Neuronal stem cell (in vitro differentiated cells): ENCODE data around the gene C11orf86.

Experiments
- DNase-seq: peaks from one replicate; pipeline ENCODE4 v3.0.0-alpha.2; 2013; ENCODE audit warnings: low spot score
- H2AFZ ChIP-seq: one replicate; pipeline ENCODE4 v1.6.1; 2013; ENCODE audit warnings: mild to moderate bottlenecking, low read length, inconsistent platforms
- H2AK5ac ChIP-seq: 2 replicates; pipeline ENCODE4 v1.6.1; 2013; ENCODE audit warnings: low read depth, mild to moderate bottlenecking, inconsistent platforms, low read length, moderate library complexity, mixed read lengths
- H2BK120ac ChIP-seq: 2 replicates; pipeline ENCODE4 v1.6.1; 2013; ENCODE audit warnings: low read depth, mild to moderate bottlenecking, inconsistent platforms, low read length, moderate library complexity, mixed read lengths
- H2BK12ac ChIP-seq: one replicate; pipeline ENCODE4 v1.6.1; 2013; ENCODE audit warnings: low read length, inconsistent platforms
- H2BK15ac ChIP-seq: 2 replicates; pipeline ENCODE4 v1.6.1; 2013; ENCODE audit warnings: mild to moderate bottlenecking, low read length, inconsistent platforms, mixed read lengths
- H2BK5ac ChIP-seq: one replicate; pipeline ENCODE4 v1.6.1; 2013; ENCODE audit warnings: inconsistent platforms, mild to moderate bottlenecking, low read length, moderate library complexity
- H3K14ac ChIP-seq: one replicate; pipeline ENCODE4 v1.6.1; 2013; ENCODE audit warnings: low read length, inconsistent platforms
- H3K18ac ChIP-seq: 2 replicates; pipeline ENCODE4 v1.6.1; 2013; ENCODE audit warnings: low read length, inconsistent platforms
- H3K23ac ChIP-seq: 2 replicates; pipeline ENCODE4 v1.6.1; 2013; ENCODE audit warnings: low read depth, mild to moderate bottlenecking, mixed read lengths, low read length, inconsistent platforms; ENCODE audit not compliant: poor library complexity
- H3K27ac ChIP-seq: replicated peaks from 3 replicates; pipeline ENCODE4 v1.5.1; 2013; ENCODE audit warnings: low read length, inconsistent platforms
- H3K27me3 ChIP-seq, 3 experiments: 2 replicates each; pipeline ENCODE4 v1.6.1; 2013; ENCODE audit warnings: low read length in 3 of 3, mild to moderate bottlenecking in 2 of 3, inconsistent platforms in 1 of 3, low read depth in 1 of 3, mixed read lengths in 1 of 3, moderate library complexity in 1 of 3; ENCODE audit not compliant: control insufficient read depth in 3 of 3, insufficient read depth in 3 of 3
- H3K36me3 ChIP-seq, 2 donors: replicated peaks in 1 of 2; 2 replicates each; pipeline ENCODE4 v1.6.1; 2013; ENCODE audit warnings: low read length in 2 of 2; ENCODE audit not compliant: control insufficient read depth in 2 of 2, insufficient read depth in 2 of 2
- H3K4ac ChIP-seq: 2 replicates; pipeline ENCODE4 v1.6.1; 2013; ENCODE audit warnings: inconsistent platforms, mild to moderate bottlenecking, low read length, moderate library complexity
- H3K4me1 ChIP-seq, 2 donors: 1 replicate in 1 of 2; 2 replicates in 1 of 2; pipeline ENCODE4 v1.6.1; 2013; ENCODE audit warnings: low read length in 2 of 2, low read depth in 1 of 2; ENCODE audit not compliant: control insufficient read depth in 2 of 2, insufficient read depth in 1 of 2
- H3K4me2 ChIP-seq: one replicate; pipeline ENCODE4 v1.6.1; 2013; ENCODE audit warnings: mild to moderate bottlenecking, low read length, inconsistent platforms; ENCODE audit not compliant: insufficient read depth, poor library complexity, severe bottlenecking
- H3K4me3 ChIP-seq, 2 donors: 2 replicates each; pipeline ENCODE4 v1.5.1; 2013; ENCODE audit warnings: low read length in 2 of 2, mild to moderate bottlenecking in 2 of 2, inconsistent platforms in 1 of 2, moderate library complexity in 1 of 2
- H3K79me1 ChIP-seq: one replicate; pipeline ENCODE4 v1.6.1; 2013; ENCODE audit warnings: low read depth, mild to moderate bottlenecking, inconsistent platforms, low read length, moderate library complexity
- H3K9ac ChIP-seq: one replicate; pipeline ENCODE4 v1.6.1; 2013; ENCODE audit warnings: mild to moderate bottlenecking, low read depth, low read length, inconsistent platforms; ENCODE audit not compliant: poor library complexity
- H3K9me3 ChIP-seq, 2 donors: replicated peaks in 1 of 2; 2 replicates each; pipeline versions ENCODE3 to v1.6.1; 2013; ENCODE audit warnings: low read length in 2 of 2, mild to moderate bottlenecking in 2 of 2, inconsistent platforms in 1 of 2, low read depth in 1 of 2, mixed read lengths in 1 of 2, moderate library complexity in 1 of 2; ENCODE audit not compliant: control insufficient read depth in 2 of 2, insufficient read depth in 1 of 2
- H4K8ac ChIP-seq: one replicate; pipeline ENCODE4 v1.6.1; 2013; ENCODE audit warnings: low read depth, mild to moderate bottlenecking, inconsistent platforms, low read length, moderate library complexity
- H4K91ac ChIP-seq: one replicate; pipeline ENCODE4 v1.6.1; 2013; ENCODE audit warnings: low read length, low read depth, mild to moderate bottlenecking, inconsistent platforms; ENCODE audit not compliant: poor library complexity
- WGBS, 2 donors: extraction: QIAGEN DNeasy Blood & Tissue Kit; methylation state at CpG; one replicate each; pipeline ENCODE4 v1.1.7; 2013; ENCODE audit warnings: missing lambda C conversion rate in 2 of 2, mixed read lengths in 1 of 2; ENCODE audit not compliant: insufficient read length in 2 of 2, insufficient replicate concordance in 1 of 2; ENCODE audit errors: extremely low coverage in 2 of 2; 5-methylcytosine and 5-hydroxymethylcytosine counted together

The C11orf86 gene

GRCh38 chr11:66970807-66971442 is 4.2 kb upstream of the C11orf86 start:
- Histone ChIP-seq H2BK120ac (no peak overlapping the region), H3K27ac (no peak overlapping the region), H3K4me1 (peaks cover 0 to 11% of the 10 kb centered on the region in 2 donors), H3K18ac (peak overlapping the region; percentile 49), H2BK15ac (no peak overlapping the region), H3K14ac (no peak overlapping the region), H3K36me3 (no peaks in the 10 kb centered on the region), H2BK12ac (no peak overlapping the region), H3K79me1 (no peaks in the 10 kb centered on the region), H4K91ac (no peak overlapping the region), H2AK5ac (no peak overlapping the region), H3K4me3 (no peak overlapping the region), H3K27me3 (no peaks in the 10 kb centered on the region), H3K23ac (peak overlapping the region; percentile 76), H2BK5ac (no peak overlapping the region), H4K8ac (no peak overlapping the region), H3K4me2 (no peak overlapping the region), H3K9ac (peak overlapping the region; percentile 39), H3K9me3 (peaks cover 0 to 5% of the 10 kb centered on the region in 2 donors), H3K4ac (no peak overlapping the region), H2AFZ (peak overlapping the region; percentile 14)
- DNase-seq = no peak
- 100% methylated on average over 2 of the region's 5 CpGs; no CpG with 5 or more reads in 1 of the 2 donors for WGBS, 2 donors

GRCh38 chr11:66971488-66971887 is 3.6 kb upstream of the C11orf86 start:
- Histone ChIP-seq H2BK15ac (no peak overlapping the region), H3K36me3 (no peaks in the 10 kb centered on the region), H2AK5ac (no peak overlapping the region), H2BK5ac (no peak overlapping the region), H2BK120ac (no peak overlapping the region), H3K4me2 (no peak overlapping the region), H3K4me3 (no peak overlapping the region), H4K91ac (no peak overlapping the region), H3K9ac (peak overlapping the region; percentile 39), H3K14ac (no peak overlapping the region), H3K4ac (no peak overlapping the region), H4K8ac (no peak overlapping the region), H3K18ac (no peak overlapping the region), H2AFZ (peak overlapping the region; percentile 14), H2BK12ac (no peak overlapping the region), H3K27me3 (no peaks in the 10 kb centered on the region), H3K79me1 (no peaks in the 10 kb centered on the region), H3K27ac (no peak overlapping the region), H3K23ac (no peak overlapping the region), H3K4me1 (peaks cover 0 to 11% of the 10 kb centered on the region in 2 donors), H3K9me3 (peaks cover 0 to 5% of the 10 kb centered on the region in 2 donors)
- no CpG with 5 or more reads among the region's 2 CpGs for WGBS, 2 donors
- no peak for DNase-seq

- Histone ChIP-seq H3K23ac (no peak overlapping the region), H2BK15ac (no peak overlapping the region), H3K9ac (no peak overlapping the region), H2BK5ac (no peak overlapping the region), H3K4me2 (no peak overlapping the region), H3K36me3 (no peaks in the 10 kb centered on the region), H2BK120ac (no peak overlapping the region), H2AFZ (peak overlapping the region; percentile 12), H3K4me1 (peaks cover 0 to 11% of the 10 kb centered on the region in 2 donors), H3K4ac (no peak overlapping the region), H3K14ac (no peak overlapping the region), H3K27ac (no peak overlapping the region), H4K91ac (no peak overlapping the region), H3K4me3 (no peak overlapping the region), H4K8ac (no peak overlapping the region), H3K9me3 (peaks cover 0 to 5% of the 10 kb centered on the region in 2 donors), H3K18ac (no peak overlapping the region), H2BK12ac (no peak overlapping the region), H3K27me3 (no peaks in the 10 kb centered on the region), H3K79me1 (no peaks in the 10 kb centered on the region), H2AK5ac (no peak overlapping the region)
- DNase-seq = no peak
- WGBS, 2 donors = no CpG with 5 or more reads among the region's 8 CpGs
Observed at GRCh38 chr11:66973956-66974580, 1.0 kb upstream of the C11orf86 start.

GRCh38 chr11:66975405-66976027 is 412 bp downstream of the C11orf86 start:
- H4K91ac ChIP-seq = no peak overlapping the region
- H3K79me1 ChIP-seq = no peaks in the 10 kb centered on the region
- H3K36me3 ChIP-seq = no peaks in the 10 kb centered on the region
- H2AFZ ChIP-seq = no peak overlapping the region
- WGBS, 2 donors = no CpG with 5 or more reads among the region's 11 CpGs
- H2BK15ac ChIP-seq = peak overlapping the region; percentile 29
- H3K23ac ChIP-seq = peak overlapping the region; percentile 0
- no peak overlapping the region for H3K27ac ChIP-seq
- peaks cover 0 to 2% of the 10 kb centered on the region in 2 donors for H3K9me3 ChIP-seq
- peaks cover 0 to 11% of the 10 kb centered on the region in 2 donors for H3K4me1 ChIP-seq
- H2BK5ac ChIP-seq = no peak overlapping the region
- H3K9ac ChIP-seq = no peak overlapping the region
- H3K18ac ChIP-seq = no peak overlapping the region
- H3K27me3 ChIP-seq = no peaks in the 10 kb centered on the region
- no peak overlapping the region for H3K14ac ChIP-seq
- DNase-seq = no peak
- no peak overlapping the region for H2BK120ac ChIP-seq
- peak overlapping the region; percentile 5 for H2AK5ac ChIP-seq
- H3K4me3 ChIP-seq = no peak overlapping the region
- H3K4me2 ChIP-seq = no peak overlapping the region
- H3K4ac ChIP-seq = no peak overlapping the region
- no peak overlapping the region for H4K8ac ChIP-seq
- no peak overlapping the region for H2BK12ac ChIP-seq
